Colonic mucosa (tissue), 4 donors: Measurements from ENCODE around the gene MAGEB5. TPM values are rescaled to one million over a fixed set of nuclear protein-coding genes. Genes with fewer than 3 reads are reported as not detected.
"Not testable (repeated sequence)": the region's sequence is repeated elsewhere in the genome, so short reads cannot be mapped to it uniquely, and the experiment has no call there.

Experiments
- DNase-seq: peaks from one replicate; pipeline ENCODE4 v3.0.0-alpha.2; 2020
- H3K27ac ChIP-seq: fragments of 200-600 bp; one replicate; pipeline ENCODE4 v1.8.0; 2021
- H3K27me3 ChIP-seq: fragments of 200-600 bp; one replicate; pipeline ENCODE4 v1.8.0; 2021
- H3K36me3 ChIP-seq: fragments of 200-600 bp; one replicate; pipeline ENCODE4 v1.8.0; 2021
- H3K4me1 ChIP-seq: fragments of 200-600 bp; one replicate; pipeline ENCODE4 v1.8.0; 2021; ENCODE audit warnings: mild to moderate bottlenecking
- H3K4me3 ChIP-seq: fragments of 200-600 bp; one replicate; pipeline ENCODE4 v1.8.0; 2021
- H3K9ac ChIP-seq, 2 donors: one replicate each; pipeline ENCODE4 v1.7.0; 2013; ENCODE audit warnings: control low read depth in 2 of 2, low read depth in 2 of 2, low read length in 2 of 2
- H3K9me3 ChIP-seq: fragments of 200-600 bp; one replicate; pipeline ENCODE4 v1.8.0; 2021
- intact Hi-C: fragments of 100-400 bp; cut with DNase I; formaldehyde crosslinking; loops from one replicate; pipeline ENCODE4 v1.14.1; 2022
- total RNA-seq, 2 donors: library from RNA; stranded (reverse); fragmentation: NEBNext Ultra II Directional in 1 of 2; extraction: Animal tissue kit (Norgen Biotek cat#: 25700) in 1 of 2; gene quantifications; one replicate each; pipeline ENCODE4 v1.2.1, GENCODE V29; 2021
- TF ChIP-seq, protein P1 (sequence below): fragments of 200-600 bp; IDR thresholded peaks from one replicate; pipeline ENCODE4 v1.8.0; 2022; ENCODE audit warnings: antibody characterized with exemption, mild to moderate bottlenecking
- donor health status: healthy.
- donor health status: DM: no; HTN: no; CAD: no.
- donor health status: DM: no; HTN: no; CAD: no.

MAGEB5 gene, protein sequence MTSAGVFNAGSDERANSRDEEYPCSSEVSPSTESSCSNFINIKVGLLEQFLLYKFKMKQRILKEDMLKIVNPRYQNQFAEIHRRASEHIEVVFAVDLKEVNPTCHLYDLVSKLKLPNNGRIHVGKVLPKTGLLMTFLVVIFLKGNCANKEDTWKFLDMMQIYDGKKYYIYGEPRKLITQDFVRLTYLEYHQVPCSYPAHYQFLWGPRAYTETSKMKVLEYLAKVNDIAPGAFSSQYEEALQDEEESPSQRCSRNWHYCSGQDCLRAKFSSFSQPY
- not detected for total RNA-seq

DNA sequence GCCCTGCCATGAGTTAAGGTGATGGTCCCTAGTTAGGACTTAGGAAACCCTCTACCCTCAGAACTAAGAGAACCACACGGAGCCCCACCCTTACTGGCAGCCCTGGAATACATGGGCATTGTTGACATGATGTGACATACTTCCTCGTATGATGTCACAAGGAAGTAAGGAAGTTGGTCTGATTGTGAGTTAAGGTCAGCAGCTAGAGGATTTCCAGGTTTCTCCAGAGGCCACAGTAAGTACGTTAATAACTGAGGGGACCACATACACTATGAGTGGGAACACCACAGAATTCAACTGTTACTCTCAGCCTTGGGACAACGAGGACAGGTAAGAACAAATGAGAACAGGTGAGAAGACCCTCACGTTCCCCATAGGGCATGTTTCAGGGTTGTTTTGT lies at the start of gene MAGEB5:
TSS of gene MAGEB5 (plus strand) at position 301 of the 400 bp plus-strand sequence. CDS start 1,133 bp downstream, outside the sequence.
- no peak within 1 kb of the TSS for H3K4me3 ChIP-seq
- TF ChIP-seq, protein P1, sequence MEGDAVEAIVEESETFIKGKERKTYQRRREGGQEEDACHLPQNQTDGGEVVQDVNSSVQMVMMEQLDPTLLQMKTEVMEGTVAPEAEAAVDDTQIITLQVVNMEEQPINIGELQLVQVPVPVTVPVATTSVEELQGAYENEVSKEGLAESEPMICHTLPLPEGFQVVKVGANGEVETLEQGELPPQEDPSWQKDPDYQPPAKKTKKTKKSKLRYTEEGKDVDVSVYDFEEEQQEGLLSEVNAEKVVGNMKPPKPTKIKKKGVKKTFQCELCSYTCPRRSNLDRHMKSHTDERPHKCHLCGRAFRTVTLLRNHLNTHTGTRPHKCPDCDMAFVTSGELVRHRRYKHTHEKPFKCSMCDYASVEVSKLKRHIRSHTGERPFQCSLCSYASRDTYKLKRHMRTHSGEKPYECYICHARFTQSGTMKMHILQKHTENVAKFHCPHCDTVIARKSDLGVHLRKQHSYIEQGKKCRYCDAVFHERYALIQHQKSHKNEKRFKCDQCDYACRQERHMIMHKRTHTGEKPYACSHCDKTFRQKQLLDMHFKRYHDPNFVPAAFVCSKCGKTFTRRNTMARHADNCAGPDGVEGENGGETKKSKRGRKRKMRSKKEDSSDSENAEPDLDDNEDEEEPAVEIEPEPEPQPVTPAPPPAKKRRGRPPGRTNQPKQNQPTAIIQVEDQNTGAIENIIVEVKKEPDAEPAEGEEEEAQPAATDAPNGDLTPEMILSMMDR = no peak
- no peaks in the 10 kb centered on the region for H3K4me1 ChIP-seq
- no peak for DNase-seq
- no peaks in the 10 kb centered on the region for H3K9me3 ChIP-seq
- H3K9ac ChIP-seq = no peak within 1 kb of the TSS
- intact Hi-C loops = no loop called here
- no peaks in the 10 kb centered on the region for H3K27me3 ChIP-seq
- H3K27ac ChIP-seq = no peak within 1 kb of the TSS
- H3K36me3 ChIP-seq = no peaks in the 10 kb centered on the region

DNA sequence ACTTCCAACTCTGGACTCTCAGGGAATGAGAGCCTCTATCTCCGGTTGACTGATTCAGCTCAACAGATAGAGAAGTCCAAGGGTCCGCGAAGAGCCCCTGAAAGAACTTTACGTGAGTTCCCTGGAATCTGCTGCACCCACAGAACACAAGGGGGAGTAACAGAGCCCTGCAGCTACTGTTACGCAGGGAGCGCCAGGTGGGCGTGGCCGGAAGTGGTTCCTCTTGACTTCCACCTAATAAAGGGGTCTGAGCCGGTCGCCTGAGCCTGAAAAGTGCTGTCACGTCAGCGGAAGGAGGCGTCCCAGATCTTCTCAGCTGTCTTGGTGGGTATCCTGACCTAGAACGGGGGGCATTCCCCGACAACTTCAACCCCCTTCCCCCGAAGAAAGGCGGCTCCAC lies 23.8 kb upstream of the MAGEB5 start, which contains the start of gene MAGEB6:
TSS of gene MAGEB6 (plus strand) at position 237 of the 400 bp plus-strand sequence. CDS start 1,407 bp downstream, outside the sequence.
- H3K4me3 ChIP-seq = no peak within 1 kb of the TSS
- no peaks in the 10 kb centered on the region for H3K9me3 ChIP-seq
- no peaks in the 10 kb centered on the region for H3K27me3 ChIP-seq
- DNase-seq = no peak
- TF ChIP-seq, protein P1 = no peak
- H3K27ac ChIP-seq = no peak within 1 kb of the TSS
- intact Hi-C loops = no loop called here
- H3K4me1 ChIP-seq = no peaks in the 10 kb centered on the region
- no peaks in the 10 kb centered on the region for H3K36me3 ChIP-seq
- no peak within 1 kb of the TSS for H3K9ac ChIP-seq

DNA sequence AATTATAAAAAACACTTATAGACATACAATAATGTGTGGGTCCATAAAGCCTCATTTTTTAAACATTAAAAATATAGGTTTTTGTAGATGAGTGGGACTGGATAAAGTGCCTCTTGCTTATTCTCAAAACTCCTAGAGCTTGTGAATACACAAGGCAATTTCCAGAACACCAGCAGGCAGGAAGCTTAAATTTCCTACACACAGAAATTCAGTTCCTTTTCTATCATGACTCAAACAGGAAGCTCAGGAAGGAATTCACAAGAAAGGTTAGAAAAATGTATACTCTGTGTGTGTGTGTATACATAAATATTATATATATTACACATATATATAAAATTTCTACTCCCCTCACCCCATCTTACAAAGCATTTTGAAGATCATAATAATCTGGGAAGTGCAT lies 12.4 kb upstream of the MAGEB5 start:
- TF ChIP-seq, protein P1 = no peak
- DNase-seq = no peak
- no peaks in the 10 kb centered on the region for H3K4me1 ChIP-seq
- intact Hi-C loops = no loop called here
- no peak overlapping the region for H3K4me3 ChIP-seq
- H3K9me3 ChIP-seq = no peaks in the 10 kb centered on the region
- no peaks in the 10 kb centered on the region for H3K36me3 ChIP-seq
- no peaks in the 10 kb centered on the region for H3K27me3 ChIP-seq
- H3K9ac ChIP-seq = no peak overlapping the region
- no peak overlapping the region for H3K27ac ChIP-seq

DNA sequence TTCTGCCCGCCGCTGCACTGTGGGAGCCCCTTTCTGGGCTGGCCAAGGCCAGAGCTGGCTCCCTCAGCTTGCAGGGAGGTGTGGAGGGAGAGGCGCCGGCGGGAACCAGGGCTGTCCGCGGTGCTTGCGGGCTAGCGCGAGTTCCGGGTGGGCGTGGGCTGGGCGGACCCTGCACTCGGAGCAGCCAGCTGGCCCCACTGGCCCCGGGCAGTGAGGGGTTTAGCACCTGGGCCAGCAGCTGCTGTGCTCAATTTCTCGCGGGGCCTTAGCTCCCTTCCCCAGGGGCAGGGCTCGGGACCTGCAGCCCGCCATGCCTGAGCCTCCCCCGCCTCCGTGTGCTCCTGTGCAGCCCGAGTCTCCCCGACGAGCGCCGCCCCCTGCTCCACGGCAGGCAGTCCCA lies 11.3 kb upstream of the MAGEB5 start:
- H3K27me3 ChIP-seq, H3K36me3 ChIP-seq, H3K9ac ChIP-seq, H3K4me1 ChIP-seq, H3K4me3 ChIP-seq, H3K27ac ChIP-seq, H3K9me3 ChIP-seq, intact Hi-C loops, DNase-seq: not testable (repeated sequence)

DNA sequence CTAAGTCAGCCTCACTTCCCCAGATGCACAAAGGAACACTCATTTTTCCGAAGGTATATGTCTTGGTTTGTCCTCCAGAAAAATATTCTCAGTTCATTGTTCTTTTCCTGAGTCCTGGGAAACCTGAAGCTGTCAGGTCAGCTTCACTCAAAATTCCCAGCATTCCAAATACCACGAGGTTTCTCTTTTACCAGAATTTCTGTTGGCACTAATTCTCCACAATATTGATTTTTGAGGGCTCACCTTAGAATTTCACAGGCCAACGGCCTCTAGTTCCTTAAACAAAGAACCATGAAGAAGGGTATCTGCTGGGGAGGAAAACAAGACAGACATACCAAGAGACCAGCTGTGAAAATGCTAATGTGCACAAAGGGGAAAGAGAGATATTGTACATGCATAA lies 8.0 kb upstream of the MAGEB5 start:
- intact Hi-C loops = no loop called here
- TF ChIP-seq, protein P1 = no peak
- Histone ChIP-seq H3K27me3 (no peaks in the 10 kb centered on the region), H3K4me3 (no peak overlapping the region), H3K36me3 (no peaks in the 10 kb centered on the region), H3K27ac (no peak overlapping the region), H3K9ac (no peak overlapping the region), H3K4me1 (no peaks in the 10 kb centered on the region), H3K9me3 (no peaks in the 10 kb centered on the region)
- DNase-seq = no peak

DNA sequence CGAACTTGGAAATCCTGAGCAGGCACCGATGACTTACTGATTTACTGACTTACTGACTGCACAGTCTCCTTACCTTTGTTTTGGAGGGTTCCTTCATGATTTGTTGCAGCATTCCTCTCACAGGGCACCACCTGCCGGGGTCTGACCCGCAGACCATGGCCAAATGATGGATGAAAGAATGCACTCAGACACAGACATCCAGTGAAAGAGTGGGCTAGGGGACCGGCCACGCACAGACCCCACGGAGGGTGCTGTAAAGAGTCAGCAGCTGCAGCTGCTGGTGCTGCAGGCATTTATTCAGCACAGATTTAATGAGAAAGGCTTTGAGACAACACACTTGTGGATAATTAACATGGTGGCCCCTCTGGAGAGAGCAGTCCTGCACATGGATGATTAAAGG lies 3.4 kb downstream of the MAGEB5 start:
- Histone ChIP-seq H3K27ac (no peak overlapping the region), H3K4me1 (no peaks in the 10 kb centered on the region), H3K36me3 (no peaks in the 10 kb centered on the region), H3K9ac (no peak overlapping the region), H3K27me3 (no peaks in the 10 kb centered on the region), H3K4me3 (no peak overlapping the region), H3K9me3 (no peaks in the 10 kb centered on the region)
- TF ChIP-seq, protein P1 = no peak
- DNase-seq = no peak
- intact Hi-C loops = no loop called here
